HepG2 (cell line): Measurements from ENCODE around the gene GRM8.

ENCODE experiments used
- EP300 ChIP-seq, 3 experiments: sonication (generic) in 1 of 3; formaldehyde crosslinking in 1 of 3; IDR thresholded peaks; 2 replicates each; pipeline versions ENCODE4 v1.5.1 to v1.6.1; 2011 to 2020; ENCODE audit warnings: low read depth in 2 of 3, low read length in 2 of 3, borderline replicate concordance in 1 of 3, improper control_type of control experiment in 1 of 3, mild to moderate bottlenecking in 1 of 3, missing genetic modification reagents in 1 of 3, moderate library complexity in 1 of 3
- FOXK2 ChIP-seq: fragments of 450-650 bp; IDR thresholded peaks from 2 replicates; pipeline ENCODE4 v1.6.1; 2016
- GPN1 ChIP-seq: sonication (generic); formaldehyde crosslinking; IDR thresholded peaks from 2 replicates; pipeline ENCODE4 v1.5.1; 2020; ENCODE audit warnings: missing genetic modification reagents, borderline replicate concordance
- MXD4 ChIP-seq: IDR thresholded peaks from 2 replicates; pipeline ENCODE4 v1.6.1; 2016; ENCODE audit warnings: mild to moderate bottlenecking, missing biosample characterization, missing genetic modification reagents
- SALL2 ChIP-seq: sonication (generic); formaldehyde crosslinking; IDR thresholded peaks from 2 replicates; pipeline ENCODE4 v1.8.1; 2023; ENCODE audit warnings: mild to moderate bottlenecking, missing genetic modification reagents, inconsistent platforms
- SETDB1 ChIP-seq: sonication (generic); formaldehyde crosslinking; IDR thresholded peaks from 2 replicates; pipeline ENCODE4 v1.5.1; 2020; ENCODE audit warnings: missing genetic modification reagents, mild to moderate bottlenecking, borderline replicate concordance
- ZFP90 ChIP-seq: sonication (generic); formaldehyde crosslinking; IDR thresholded peaks from 2 replicates; pipeline ENCODE4 v1.8.0; 2022; ENCODE audit warnings: missing genetic modification reagents, mild to moderate bottlenecking, inconsistent platforms, borderline replicate concordance
- ZNF274 ChIP-seq: sonication (generic); formaldehyde crosslinking; IDR thresholded peaks from 2 replicates; pipeline ENCODE4 v1.5.1; 2020; ENCODE audit warnings: mild to moderate bottlenecking, missing genetic modification reagents
- TF ChIP-seq, protein P1 (sequence below): sonication (generic); formaldehyde crosslinking; IDR thresholded peaks from 2 replicates; pipeline ENCODE4 v1.5.0; 2020; ENCODE audit warnings: mild to moderate bottlenecking, missing genetic modification reagents, moderate library complexity
- TF ChIP-seq, protein P2 (sequence below): sonication (generic); formaldehyde crosslinking; IDR thresholded peaks from 2 replicates; pipeline ENCODE4 v1.4.0; 2020; ENCODE audit warnings: missing genetic modification reagents, borderline replicate concordance
- TF ChIP-seq, protein P3 (sequence below): sonication (generic); formaldehyde crosslinking; IDR thresholded peaks from 2 replicates; pipeline ENCODE4 v1.4.0; 2020; ENCODE audit warnings: missing genetic modification reagents

- TF ChIP-seq, protein P1, sequence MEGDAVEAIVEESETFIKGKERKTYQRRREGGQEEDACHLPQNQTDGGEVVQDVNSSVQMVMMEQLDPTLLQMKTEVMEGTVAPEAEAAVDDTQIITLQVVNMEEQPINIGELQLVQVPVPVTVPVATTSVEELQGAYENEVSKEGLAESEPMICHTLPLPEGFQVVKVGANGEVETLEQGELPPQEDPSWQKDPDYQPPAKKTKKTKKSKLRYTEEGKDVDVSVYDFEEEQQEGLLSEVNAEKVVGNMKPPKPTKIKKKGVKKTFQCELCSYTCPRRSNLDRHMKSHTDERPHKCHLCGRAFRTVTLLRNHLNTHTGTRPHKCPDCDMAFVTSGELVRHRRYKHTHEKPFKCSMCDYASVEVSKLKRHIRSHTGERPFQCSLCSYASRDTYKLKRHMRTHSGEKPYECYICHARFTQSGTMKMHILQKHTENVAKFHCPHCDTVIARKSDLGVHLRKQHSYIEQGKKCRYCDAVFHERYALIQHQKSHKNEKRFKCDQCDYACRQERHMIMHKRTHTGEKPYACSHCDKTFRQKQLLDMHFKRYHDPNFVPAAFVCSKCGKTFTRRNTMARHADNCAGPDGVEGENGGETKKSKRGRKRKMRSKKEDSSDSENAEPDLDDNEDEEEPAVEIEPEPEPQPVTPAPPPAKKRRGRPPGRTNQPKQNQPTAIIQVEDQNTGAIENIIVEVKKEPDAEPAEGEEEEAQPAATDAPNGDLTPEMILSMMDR = no peak
- TF ChIP-seq ZFP90 (no peak), ZNF274 (CRISPR knock-in tag) (no peak), GPN1 (CRISPR knock-in tag) (no peak), SALL2 (no peak), SETDB1 (no peak), MXD4 (CRISPR knock-in tag) (no peak), FOXK2 (no peak), EP300 (IDR thresholded peaks at IDR 0.05; ENCODE audit: low read depth in 2 of 2, low read length in 2 of 2) (no peak), EP300 (CRISPR knock-in tag; IDR thresholded peaks at IDR 0.05; ENCODE audit: borderline replicate concordance) (no peak)
- TF ChIP-seq, protein P2, sequence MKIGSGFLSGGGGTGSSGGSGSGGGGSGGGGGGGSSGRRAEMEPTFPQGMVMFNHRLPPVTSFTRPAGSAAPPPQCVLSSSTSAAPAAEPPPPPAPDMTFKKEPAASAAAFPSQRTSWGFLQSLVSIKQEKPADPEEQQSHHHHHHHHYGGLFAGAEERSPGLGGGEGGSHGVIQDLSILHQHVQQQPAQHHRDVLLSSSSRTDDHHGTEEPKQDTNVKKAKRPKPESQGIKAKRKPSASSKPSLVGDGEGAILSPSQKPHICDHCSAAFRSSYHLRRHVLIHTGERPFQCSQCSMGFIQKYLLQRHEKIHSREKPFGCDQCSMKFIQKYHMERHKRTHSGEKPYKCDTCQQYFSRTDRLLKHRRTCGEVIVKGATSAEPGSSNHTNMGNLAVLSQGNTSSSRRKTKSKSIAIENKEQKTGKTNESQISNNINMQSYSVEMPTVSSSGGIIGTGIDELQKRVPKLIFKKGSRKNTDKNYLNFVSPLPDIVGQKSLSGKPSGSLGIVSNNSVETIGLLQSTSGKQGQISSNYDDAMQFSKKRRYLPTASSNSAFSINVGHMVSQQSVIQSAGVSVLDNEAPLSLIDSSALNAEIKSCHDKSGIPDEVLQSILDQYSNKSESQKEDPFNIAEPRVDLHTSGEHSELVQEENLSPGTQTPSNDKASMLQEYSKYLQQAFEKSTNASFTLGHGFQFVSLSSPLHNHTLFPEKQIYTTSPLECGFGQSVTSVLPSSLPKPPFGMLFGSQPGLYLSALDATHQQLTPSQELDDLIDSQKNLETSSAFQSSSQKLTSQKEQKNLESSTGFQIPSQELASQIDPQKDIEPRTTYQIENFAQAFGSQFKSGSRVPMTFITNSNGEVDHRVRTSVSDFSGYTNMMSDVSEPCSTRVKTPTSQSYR (CRISPR knock-in tag) = no peak
- TF ChIP-seq, protein P3, sequence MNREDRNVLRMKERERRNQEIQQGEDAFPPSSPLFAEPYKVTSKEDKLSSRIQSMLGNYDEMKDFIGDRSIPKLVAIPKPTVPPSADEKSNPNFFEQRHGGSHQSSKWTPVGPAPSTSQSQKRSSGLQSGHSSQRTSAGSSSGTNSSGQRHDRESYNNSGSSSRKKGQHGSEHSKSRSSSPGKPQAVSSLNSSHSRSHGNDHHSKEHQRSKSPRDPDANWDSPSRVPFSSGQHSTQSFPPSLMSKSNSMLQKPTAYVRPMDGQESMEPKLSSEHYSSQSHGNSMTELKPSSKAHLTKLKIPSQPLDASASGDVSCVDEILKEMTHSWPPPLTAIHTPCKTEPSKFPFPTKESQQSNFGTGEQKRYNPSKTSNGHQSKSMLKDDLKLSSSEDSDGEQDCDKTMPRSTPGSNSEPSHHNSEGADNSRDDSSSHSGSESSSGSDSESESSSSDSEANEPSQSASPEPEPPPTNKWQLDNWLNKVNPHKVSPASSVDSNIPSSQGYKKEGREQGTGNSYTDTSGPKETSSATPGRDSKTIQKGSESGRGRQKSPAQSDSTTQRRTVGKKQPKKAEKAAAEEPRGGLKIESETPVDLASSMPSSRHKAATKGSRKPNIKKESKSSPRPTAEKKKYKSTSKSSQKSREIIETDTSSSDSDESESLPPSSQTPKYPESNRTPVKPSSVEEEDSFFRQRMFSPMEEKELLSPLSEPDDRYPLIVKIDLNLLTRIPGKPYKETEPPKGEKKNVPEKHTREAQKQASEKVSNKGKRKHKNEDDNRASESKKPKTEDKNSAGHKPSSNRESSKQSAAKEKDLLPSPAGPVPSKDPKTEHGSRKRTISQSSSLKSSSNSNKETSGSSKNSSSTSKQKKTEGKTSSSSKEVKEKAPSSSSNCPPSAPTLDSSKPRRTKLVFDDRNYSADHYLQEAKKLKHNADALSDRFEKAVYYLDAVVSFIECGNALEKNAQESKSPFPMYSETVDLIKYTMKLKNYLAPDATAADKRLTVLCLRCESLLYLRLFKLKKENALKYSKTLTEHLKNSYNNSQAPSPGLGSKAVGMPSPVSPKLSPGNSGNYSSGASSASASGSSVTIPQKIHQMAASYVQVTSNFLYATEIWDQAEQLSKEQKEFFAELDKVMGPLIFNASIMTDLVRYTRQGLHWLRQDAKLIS (CRISPR knock-in tag) = no peak
Observed at GRCh38 chr7:126715076-126715475, 537.7 kb downstream of the GRM8 start.
